Ammon's horn (tissue), 1 donor: ENCODE measurements around the gene CKS2.
"Not testable (repeated sequence)": the region's sequence is repeated elsewhere in the genome, so short reads cannot be mapped to it uniquely, and the experiment has no call there.

Experiments used
- DNase-seq: peaks from one replicate; pipeline ENCODE4 v3.0.0-alpha.2; 2016; ENCODE audit warnings: low spot score

Gene CKS2

DNA sequence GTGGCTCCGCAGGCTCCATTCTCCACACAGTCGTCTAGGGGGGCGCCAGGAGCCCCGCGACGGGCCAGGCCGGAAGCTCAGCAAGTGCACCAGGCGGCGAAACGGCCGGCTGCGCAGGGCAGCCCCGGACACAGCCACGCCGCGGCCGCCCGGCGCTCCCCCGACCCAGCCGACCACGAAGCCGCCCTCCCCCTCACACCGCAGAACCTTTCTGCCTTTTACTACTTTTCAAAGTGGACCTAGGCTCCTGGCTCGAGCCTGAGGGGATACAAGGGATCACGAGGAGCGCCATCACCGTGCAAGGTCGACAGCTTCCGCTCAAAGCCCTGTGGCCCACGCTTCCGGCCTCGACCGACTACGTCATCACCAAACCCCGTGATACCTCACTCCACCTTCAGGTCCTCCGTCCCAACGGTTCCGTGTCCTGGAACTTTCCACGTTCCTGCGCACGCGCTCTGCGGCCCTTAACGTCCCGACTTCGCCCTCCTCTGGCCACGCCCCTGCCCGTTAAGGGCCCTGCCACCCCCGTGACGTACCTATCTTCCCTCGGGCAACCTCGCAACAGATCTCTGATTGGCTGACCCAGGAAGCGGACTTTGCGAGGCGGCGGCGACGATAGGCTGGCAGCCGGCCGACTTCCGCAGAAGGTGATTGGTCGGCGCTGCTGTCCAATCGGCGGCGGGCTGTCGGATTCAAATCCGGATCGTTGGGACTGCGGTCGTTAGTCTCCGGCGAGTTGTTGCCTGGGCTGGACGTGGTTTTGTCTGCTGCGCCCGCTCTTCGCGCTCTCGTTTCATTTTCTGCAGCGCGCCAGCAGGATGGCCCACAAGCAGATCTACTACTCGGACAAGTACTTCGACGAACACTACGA is at the start of gene CKS2:
TSS of gene CKS2 (plus strand) at position 721 of the 871 bp plus-strand sequence. CDS start at position 819, 98 bp downstream.
- DNase-seq = peak; percentile 100

DNA sequence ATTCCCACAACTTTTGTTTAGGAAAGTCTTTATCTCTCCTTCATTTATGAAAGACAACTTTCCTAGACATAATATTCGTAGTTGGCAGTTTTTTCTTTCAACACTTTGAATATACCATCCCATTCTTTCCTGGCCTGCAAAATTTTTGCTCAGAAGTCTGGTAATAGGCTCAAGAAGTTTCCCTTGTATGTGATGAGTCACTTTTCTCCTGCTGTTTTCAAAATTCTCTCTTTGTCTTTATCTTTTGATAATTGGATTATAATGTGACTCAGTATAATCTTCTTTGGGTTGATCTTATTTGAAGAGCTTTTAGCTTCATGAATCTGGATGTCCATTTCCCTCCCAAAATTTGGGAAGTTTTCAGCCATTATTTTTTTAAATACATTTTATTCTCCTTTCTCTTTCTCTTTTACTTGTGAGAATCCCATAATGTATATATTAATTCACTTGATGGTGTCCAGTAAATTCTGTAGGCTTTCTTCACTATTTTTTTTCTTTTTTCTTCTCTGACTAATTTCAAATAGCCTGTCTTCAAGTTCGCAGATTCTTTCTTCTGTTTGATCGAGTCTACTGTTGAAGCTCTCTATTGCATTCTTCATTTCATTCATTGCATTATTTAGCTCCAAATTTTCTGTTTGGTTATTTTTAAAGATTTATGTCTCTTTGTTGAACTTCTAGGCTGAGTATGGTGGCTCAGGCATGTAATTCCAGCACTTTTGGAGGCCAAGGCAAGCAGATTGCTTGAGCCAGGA is 37.3 kb upstream of the CKS2 start:
- no peak for DNase-seq

DNA sequence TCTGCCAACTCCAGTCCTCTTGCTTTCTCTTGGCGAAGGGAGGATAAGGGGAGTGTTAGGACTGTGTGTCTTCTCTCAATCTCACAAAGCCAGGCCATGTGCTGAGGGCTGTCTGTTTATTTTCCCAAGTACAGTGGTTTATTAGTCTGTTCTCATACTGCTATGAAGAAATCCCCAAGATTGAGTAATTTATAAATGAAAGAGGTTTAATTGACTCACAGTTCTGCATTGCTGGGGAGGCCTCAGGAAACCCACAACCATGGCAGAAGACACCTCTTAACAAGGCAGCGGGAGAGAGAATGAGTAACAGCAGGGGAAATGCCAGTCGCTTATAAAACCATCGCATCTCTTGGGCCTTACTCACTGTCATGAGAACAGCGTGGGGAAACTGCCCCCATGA is 36.2 kb upstream of the CKS2 start:
- DNase-seq = no peak

DNA sequence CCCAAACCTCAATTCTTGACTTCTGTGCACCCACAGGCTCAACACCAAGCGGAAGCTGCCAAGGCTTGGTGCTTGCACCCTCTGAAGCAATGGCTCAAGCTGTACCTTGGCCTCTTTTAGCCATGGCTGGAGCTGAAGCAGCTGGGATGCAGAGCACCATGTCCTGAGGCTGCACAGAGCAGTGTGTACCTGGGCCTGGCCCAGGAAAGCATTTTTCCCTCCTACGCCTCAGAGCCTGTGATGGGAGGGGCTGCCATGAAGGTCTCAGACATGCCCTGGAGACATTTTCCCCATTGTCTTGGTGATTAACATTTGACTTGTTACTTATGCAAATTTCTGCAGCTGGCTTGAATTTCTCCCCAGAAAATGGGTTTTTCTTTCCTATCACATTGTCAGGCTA is 35.0 kb upstream of the CKS2 start:
- DNase-seq = not testable (repeated sequence)

DNA sequence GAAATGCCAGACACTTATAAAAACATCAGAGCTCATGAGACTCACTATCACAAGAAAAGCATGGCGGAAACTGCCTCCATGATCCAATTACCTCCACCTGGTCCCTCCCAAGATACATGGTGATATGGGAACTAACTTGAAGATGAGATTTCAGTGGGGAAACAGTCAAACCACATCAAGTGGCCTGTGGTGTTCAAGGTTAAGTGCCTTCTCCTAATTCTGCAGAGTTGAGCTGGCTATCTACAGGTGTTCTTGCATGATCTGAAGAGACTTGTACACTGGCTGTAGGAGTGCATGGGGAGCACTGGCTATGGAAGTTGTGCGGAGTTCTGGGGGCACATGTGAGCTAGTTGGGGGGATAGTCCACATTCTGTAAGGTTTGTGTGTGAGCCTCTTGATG is 34.0 kb upstream of the CKS2 start:
- DNase-seq = no peak

DNA sequence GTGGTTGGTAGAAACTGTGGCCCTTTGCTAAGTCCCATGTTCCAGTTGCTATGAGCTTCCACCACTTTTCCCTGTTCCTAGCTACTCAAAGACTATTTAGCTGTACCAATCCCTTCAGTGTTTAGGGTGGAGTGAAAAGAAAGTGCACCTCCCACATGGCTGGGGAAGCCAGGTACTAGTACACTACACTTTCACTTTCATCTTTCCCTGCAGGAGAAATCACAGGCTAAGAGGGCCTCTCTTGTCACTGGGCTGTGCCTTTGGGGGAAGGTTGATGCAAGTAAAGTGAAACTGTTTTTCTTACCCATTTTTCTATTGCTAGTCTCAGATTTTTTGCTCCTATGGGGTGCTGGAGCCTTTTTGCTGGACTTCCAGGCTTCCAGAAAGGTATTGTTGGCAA is 33.5 kb upstream of the CKS2 start:
- no peak for DNase-seq

DNA sequence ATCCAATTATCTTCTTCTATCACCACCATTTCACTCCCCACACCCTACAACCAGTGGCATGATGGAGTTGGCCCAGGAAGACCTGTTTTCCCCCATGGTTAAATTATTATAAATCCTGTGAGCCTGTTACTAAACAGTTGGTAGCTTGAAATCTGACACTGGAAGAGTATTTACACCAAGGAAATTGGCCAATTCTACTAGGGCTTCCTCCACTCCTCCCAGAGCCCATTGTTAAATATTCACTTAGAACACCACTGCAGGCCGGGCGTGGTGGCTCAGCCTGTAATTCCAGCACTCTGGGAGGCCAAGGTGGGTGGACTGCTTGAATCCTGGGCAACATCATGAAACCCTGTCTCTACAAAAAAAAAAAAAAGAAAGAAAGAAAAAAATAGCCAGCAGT is 32.4 kb upstream of the CKS2 start:
- no peak for DNase-seq

DNA sequence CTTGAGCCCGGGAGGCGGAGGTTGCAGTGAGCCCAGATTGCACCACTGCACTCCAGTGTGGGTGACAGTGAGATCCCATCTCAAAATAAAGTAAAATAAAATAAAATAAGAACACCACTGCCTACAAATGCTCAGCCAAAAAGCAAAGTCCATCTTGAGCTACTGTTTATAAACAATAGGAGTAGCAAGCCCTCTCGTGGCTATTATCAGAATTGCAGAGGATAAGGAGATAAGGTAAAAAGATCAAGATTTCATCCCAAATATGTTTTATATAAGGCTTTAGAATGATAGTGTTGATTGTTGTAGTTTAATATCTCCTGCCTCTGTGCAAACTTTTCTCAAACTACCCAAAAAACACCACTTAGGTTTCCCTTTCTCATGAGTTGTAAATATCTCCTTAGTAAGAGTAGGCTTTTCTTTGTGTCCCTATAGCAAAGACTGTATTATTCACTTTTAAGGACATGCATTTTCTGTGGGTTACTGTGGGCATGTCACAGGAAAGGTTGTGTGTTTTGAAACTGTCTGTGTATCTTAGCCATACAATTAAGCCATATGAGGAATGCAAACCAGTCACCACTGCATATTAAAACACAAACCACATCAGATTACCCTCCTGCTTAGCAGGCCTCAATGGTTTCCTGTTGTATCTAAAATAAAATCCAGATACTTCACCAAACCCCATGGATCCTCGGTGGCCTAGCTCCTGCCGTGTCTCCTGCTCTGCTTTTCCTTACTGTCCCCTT is 31.8 kb upstream of the CKS2 start:
- peak; percentile 65 for DNase-seq

DNA sequence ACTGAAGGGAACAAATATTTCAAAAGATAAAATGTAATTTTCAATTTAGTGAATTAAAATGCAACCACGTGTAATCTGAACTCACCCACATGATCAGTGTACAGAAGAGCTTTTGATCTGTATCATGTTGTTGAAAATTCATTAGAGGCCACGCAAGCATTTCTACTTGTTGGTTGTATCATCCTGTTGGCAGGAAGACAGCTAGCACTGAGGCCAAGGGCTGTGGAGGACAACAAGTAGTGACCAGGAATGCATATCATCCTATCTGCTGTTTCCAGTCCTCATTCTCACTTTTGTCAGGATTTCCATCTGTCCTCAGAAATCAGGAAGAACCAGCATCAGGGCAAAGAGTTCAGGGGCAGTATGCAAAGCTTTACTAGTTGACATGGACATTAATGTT is 29.9 kb upstream of the CKS2 start:
- no peak for DNase-seq

DNA sequence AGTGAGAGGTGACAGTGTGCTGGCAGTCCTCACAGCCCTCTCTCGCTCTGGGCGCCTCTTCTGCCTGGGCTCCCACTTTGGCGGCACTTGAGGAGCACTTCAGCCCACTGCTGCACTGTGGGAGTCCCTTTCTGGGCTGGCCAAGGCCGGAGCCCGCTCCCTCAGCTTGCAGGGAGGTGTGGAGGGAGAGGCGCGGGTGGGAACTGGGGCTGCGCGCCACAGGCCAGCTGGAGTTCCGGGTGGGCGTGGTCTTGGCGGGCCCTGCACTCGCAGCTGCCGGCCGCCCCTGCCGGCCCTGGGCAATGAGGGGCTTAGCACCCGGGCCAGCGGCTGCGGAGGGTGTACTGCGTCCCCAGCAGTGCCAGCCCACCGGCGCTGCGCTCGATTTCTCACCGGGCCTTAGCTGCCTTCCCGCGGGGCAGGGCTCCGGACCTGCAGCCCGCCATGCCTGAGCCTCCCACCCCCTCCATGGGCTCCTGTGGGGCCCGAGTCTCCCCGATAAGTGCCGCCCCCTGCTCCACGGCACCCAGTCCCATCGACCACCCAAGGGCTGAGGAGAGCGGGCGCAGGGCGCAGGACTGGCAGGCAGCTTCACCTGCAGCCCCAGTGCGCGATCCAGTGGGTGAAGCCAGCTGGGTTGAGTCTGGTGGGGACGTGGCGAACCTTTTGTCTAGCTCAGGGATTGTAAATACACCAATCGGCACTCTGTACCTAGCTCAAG is 28.6 kb upstream of the CKS2 start:
- not testable (repeated sequence) for DNase-seq

DNA sequence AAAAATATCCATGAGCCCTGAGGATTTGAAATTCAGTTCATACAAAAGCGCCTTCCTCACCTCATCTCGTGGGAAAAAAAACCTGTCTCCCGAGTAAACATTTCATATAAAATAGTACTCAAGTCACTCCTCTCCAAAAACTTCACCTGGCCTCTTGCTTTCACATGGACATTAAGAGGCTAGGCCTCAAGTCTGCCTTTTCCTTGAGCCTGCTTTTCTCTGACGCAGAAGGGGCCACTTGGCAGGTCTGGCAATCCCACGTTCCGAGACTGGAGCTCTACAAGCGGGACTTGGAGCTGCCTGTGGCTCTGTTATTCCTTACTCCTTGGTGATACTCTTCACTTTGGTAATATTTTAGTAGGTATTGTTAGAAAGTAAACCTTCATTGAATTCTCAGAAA is 26.9 kb upstream of the CKS2 start:
- DNase-seq = no peak

DNA sequence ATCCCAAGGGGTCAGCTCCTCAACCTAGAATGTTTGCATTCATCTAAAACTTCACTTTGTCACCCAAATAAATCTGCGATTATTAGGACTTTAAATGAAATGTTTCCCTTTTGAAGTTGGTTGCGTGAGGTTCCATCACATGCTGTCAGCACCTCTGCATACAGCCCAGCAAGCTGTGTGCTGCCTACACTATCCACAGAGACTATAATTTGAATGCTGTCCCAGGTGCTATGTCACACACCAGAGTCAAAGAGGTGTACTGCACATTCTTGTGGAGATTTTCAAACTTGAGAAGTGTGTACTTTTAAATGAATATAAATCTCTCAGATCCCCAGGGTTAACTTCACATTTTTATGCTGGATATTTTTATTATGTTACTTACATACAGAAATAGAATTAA is 19.3 kb upstream of the CKS2 start:
- DNase-seq = no peak

DNA sequence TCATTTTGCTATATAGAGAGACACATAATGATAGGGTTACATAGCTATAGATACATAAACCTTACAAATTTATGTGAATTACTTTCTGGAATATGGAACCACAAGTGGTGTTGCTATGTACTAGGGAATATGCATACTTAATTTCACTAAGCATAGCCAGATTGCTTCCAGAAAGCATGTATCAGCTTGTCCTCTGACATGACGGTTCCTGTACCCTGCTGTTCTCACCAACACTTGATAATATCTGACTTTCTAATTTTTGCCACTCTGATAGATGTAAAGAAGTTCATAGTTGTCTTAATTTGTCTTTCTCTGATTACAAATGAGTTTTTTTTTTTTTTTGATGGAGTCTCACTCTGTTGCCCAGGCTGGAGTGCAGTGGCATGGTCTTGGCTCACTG is 18.0 kb upstream of the CKS2 start:
- no peak for DNase-seq

DNA sequence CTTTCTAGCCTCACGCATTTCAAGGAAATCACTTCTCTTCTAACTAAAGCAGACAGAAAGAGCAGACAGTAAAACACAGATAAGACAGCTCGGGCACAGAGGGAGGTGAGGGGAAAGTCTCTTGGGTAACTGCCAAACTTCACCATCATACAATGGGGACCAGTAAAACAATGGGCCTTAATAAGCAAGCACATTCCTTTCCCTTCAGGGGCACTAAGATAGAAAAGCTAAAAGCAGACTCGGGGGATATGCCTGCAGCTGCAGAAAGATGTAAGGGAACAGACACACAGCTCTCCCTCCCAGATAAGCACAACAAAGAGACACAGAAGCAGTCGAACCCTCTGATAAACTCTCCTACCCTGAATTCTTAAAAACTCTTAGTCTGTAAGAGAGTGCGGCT is 15.6 kb upstream of the CKS2 start:
- DNase-seq = no peak

DNA sequence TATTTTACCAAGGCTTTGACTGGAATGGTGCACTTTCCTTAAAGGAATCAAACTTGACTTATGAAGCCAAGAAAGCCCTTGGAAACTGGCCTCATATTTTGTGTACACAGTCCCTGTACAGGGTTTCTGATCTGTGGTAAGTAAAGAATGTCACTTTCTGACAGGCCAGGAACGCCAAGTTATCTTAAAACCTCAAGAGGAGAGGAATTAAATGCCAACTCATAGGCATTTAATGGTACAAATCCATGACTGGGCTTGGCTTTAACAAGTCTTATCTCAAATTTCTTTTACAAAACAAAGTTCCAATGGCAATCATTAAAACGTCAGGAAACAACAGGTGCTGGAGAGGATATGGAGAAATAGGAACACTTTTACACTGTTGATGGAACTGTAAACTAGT is 9.0 kb upstream of the CKS2 start:
- DNase-seq = not testable (repeated sequence)

DNA sequence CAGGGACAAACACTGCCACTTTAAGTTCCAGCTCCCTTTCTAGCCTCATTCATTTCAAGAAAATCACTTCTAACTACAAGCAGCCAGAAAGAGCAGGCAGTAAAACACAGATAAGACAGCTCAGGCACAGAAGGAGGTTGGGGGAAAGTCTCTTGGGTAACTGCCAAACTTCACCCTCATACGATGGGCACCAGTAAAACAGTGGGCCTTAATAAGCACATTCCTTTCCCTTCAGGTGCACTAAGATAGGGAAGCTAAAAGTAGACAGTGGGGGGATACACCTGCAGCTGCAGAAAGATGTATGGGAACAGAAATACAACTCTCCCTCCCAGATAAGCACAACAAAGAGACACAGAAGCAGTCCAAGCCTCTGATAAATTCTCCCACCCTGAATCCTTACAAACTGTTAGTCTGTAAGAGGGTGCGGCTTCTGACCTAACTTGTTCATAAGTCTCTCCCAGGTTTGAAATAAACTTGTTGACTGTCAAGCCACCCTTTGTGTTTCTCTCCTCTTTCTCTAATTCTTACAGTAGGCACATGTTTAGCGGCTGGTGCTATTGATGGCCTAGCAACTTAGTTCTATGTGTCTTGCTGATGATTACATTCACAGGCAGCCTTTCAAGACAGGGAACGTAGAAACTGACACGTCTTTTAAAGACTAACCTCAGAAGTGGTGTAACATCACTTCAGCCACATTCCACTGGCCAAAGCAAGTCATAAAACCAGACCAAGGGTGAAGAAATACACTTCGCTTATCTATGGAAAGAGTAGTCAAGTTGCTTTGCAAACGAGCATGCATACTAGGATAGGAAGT is 6.8 kb upstream of the CKS2 start:
- DNase-seq = no peak

DNA sequence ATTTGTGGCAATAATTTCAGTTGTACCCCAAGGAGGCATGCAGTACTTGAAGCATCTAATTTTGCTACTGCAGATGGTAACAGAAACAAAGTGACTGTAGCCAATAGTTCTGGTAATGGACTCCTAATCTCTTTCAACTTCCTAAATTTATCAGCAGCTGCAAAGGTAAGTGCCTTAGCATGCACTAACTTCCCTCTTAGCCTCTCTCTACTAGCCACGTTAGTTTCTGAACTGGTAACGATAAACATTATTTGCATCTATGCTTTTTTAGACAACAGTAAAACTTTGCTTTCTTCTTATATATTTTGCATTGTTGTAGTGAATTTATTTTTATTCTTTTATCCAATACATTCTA is 6.2 kb upstream of the CKS2 start:
- no peak for DNase-seq

DNA sequence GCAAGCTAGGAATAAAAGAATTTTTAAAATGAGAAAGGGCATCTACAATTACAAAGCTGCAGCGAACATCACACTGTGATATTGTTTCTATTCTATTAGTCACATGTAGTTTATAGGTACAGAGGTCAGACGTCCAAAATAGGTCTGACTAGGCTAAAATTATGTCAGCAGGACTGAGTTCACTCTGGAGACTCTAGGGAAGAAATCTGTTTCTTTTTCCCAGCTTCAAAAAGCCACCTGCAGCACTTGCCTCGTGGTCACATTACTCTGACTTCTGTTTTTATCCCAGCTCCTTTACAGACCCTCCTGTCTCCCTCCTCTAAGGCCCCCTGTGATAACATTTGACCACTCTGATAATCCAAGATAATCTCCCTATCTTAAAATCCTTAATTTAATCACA is 5.1 kb upstream of the CKS2 start:
- DNase-seq = no peak

DNA sequence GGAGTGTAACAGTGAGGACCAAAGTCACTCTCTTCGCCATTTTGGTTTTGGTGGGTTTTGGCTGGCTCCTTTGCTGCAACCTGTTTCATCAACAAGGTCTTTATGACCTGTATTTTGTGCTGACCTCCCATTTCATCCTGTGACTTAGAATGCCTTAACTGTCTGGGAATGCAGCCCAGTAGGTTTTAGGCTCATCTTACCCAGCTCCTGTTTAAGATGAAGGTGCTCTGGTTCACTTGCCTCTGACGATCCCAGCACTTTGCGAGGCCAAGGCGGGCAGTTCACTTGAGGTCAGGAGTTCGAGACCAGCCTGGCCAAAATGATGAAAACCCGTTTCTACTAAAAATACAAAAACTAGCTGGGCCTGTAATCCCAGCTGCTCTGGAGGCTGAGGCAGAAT is 1.8 kb upstream of the CKS2 start:
- DNase-seq = no peak

DNA sequence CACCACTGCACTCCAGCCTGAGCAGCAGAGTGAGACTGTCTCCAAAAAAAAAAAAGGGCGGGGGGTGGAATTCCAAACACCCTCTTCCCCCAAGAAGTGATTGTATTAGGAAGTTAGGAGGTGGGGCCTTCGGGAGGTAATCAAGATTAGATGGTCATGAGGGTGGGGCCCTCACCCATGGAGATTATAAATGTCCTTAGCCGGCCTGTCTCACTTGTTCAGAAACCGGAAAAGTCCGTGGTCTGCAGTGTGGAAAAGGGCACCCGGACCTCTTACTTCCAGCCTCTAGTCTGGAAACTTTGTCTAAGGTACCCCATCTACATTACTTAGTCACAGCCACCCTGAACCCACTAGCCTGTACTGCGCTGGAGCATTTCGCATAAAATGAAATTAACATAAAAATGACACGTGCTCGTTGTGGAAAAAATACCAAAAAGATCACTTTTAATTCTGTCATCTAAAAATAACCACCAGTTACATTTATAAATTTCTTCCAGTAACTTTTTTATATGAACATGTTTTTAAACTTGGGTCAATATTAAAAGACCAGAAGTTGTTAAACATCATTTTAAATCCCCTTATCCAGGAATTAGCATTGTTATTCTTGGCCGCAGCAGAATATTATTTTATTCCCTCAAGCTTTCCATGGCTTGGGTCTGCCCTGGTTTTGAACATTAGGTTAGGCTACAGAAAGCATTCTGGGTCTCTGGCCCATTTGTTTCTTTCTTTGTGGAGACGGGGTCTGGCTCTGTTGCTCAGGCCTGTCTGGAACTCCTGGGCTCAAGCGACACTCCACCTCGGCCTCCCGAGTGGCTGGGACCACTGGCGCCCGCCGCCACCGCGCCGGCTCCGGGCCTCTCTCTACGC is 1.2 kb upstream of the CKS2 start:
- no peak for DNase-seq
